ENCODE results near the gene ABHD17A.

DNA sequence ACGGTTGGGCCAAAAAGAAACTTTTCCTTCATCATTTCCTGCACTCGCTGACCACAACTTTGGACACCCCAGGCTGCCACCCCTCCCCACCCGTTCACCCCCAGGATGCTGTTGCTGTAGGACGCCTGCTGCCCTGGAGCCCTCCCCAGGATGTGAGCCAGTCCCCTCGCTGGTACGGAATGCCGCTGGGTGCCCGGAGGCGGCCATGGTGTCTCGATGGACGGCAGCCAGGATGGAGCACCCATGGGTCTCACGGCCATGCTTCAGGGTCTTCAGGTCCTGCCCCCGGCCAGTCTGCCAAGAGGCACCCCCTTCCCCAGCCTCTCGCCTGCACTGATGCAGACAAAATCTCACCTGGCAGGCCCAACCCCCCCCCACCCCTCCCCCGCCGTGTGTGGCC lies 40.2 kb upstream of the ABHD17A start:
- TF ChIP-seq, protein P1, sequence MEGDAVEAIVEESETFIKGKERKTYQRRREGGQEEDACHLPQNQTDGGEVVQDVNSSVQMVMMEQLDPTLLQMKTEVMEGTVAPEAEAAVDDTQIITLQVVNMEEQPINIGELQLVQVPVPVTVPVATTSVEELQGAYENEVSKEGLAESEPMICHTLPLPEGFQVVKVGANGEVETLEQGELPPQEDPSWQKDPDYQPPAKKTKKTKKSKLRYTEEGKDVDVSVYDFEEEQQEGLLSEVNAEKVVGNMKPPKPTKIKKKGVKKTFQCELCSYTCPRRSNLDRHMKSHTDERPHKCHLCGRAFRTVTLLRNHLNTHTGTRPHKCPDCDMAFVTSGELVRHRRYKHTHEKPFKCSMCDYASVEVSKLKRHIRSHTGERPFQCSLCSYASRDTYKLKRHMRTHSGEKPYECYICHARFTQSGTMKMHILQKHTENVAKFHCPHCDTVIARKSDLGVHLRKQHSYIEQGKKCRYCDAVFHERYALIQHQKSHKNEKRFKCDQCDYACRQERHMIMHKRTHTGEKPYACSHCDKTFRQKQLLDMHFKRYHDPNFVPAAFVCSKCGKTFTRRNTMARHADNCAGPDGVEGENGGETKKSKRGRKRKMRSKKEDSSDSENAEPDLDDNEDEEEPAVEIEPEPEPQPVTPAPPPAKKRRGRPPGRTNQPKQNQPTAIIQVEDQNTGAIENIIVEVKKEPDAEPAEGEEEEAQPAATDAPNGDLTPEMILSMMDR (IDR thresholded peaks at IDR 0.05) = no peak
- TF ChIP-seq POLR2A (IDR thresholded peaks at IDR 0.05) (no peak), EP300 (IDR thresholded peaks at IDR 0.05) (no peak), POLR2AphosphoS5 (IDR thresholded peaks at IDR 0.05) (no peak)
